GM12865 (cell line): ENCODE measurements around the gene GPR162.

Experiments
- DNase-seq: peaks from one replicate; pipeline ENCODE4 v3.0.0; 2010; ENCODE audit warnings: low read depth
- H3K4me3 ChIP-seq: 2 replicates; pipeline ENCODE4 v1.5.1; 2011; ENCODE audit warnings: mild to moderate bottlenecking, low read depth, low read length, control low read depth
- CTCF ChIP-seq: IDR thresholded peaks from 2 replicates; pipeline ENCODE4 v1.5.1; 2011; ENCODE audit warnings: low read length, control low read depth, low read depth, inconsistent platforms; ENCODE audit not compliant: insufficient read depth; ENCODE audit errors: missing control alignments

Gene GPR162

GRCh38 chr12:6796576-6796975 lies 25.0 kb upstream of the GPR162 start:
- DNase-seq, result no peak
- no peak overlapping the region for H3K4me3 ChIP-seq
- TF ChIP-seq CTCF, result no peak

- no peak overlapping the region for H3K4me3 ChIP-seq
- DNase-seq, result no peak
- no peak for TF ChIP-seq CTCF
Observed at GRCh38 chr12:6799147-6799546, 22.5 kb upstream of the GPR162 start.

GRCh38 chr12:6807170-6807569 lies 14.5 kb upstream of the GPR162 start:
- H3K4me3 ChIP-seq, result no peak overlapping the region
- no peak for DNase-seq
- no peak for TF ChIP-seq CTCF

- H3K4me3 ChIP-seq, result no peak overlapping the region
- no peak for TF ChIP-seq CTCF
- no peak for DNase-seq
Observed at GRCh38 chr12:6809056-6809455, 12.6 kb upstream of the GPR162 start.

- H3K4me3 ChIP-seq, result no peak overlapping the region
- no peak for TF ChIP-seq CTCF
- no peak for DNase-seq
Observed at GRCh38 chr12:6810758-6811157, 10.9 kb upstream of the GPR162 start.

GRCh38 chr12:6813363-6813762 lies 8.3 kb upstream of the GPR162 start:
- H3K4me3 ChIP-seq, result no peak overlapping the region
- no peak for DNase-seq
- TF ChIP-seq CTCF, result no peak

GRCh38 chr12:6816598-6816997 lies 5.0 kb upstream of the GPR162 start:
- TF ChIP-seq CTCF, result no peak
- DNase-seq, result no peak
- no peak overlapping the region for H3K4me3 ChIP-seq
